ENCODE measurements around the gene WNT9B.

The WNT9B gene

DNA sequence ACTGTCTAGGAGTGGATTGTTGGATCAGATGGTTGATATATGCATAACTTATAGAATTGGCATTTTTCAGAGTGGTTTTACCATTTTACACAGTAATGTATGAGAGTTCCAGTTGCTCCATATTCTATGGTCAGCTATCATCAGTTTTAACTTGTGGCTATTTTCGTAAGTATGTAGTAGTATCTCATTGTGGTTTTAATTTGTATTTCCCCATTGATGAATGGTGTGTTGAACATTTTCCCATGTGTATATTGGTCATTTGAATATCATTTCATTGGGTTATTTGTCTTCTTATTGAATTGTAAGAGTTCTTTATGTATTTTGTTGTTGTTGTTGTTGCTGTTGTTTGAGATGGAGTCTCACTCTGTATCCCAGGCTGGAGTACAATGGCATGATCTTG is 6.2 kb downstream of the WNT9B start:
- DNase-seq = no peak

DNA sequence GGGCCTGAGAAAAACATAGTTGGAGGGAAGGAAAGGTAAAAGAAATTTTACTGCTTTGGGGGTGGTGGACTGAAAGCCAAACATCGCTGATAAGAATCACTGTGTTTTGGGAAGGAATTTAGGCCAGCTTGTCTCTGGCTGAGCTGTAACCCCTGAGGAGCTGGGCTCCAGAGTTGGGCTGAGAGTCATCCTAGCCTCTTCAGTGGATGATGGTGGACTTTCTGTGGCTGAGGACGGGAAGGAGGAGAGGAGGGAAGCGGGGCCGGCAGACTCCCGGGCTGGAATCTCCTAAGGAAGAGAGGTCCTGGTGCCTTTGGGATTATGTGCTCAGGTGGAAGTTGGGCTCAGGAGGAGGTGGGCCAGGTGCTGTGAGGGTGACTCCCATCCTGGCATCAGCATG is 8.6 kb downstream of the WNT9B start:
- DNase-seq = no peak

DNA sequence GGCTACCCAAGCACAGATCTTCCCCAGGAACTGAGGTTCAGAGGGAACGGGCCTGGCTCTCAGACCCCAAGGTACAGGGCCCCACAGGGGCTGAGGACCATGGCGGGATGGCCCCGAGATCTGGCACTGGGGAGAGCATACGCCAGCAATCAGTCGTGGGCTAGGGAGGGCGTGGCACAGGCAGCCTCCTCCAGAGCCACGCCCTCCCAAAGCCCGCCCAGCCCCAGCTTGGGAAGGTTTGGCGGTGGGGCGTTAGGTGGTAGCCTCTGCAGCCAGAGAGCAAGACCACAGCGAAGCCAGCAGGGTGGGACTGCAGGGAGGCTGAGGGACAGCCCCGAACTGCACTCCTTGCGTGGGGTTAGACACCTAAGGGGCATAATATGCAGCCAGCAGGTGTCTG is 11.6 kb downstream of the WNT9B start:
- DNase-seq = no peak

GRCh38 chr17:46863383-46864121 is 12.2 kb downstream of the WNT9B start:
- no peak for DNase-seq

GRCh38 chr17:46865100-46865499 is 13.7 kb downstream of the WNT9B start:
- DNase-seq = no peak

GRCh38 chr17:46866325-46866724 is 14.9 kb downstream of the WNT9B start:
- DNase-seq = no peak

- DNase-seq = no peak
Observed at GRCh38 chr17:46866747-46867146, 15.4 kb downstream of the WNT9B start.

GRCh38 chr17:46868689-46869187 is 17.4 kb downstream of the WNT9B start:
- no peak for DNase-seq

DNA sequence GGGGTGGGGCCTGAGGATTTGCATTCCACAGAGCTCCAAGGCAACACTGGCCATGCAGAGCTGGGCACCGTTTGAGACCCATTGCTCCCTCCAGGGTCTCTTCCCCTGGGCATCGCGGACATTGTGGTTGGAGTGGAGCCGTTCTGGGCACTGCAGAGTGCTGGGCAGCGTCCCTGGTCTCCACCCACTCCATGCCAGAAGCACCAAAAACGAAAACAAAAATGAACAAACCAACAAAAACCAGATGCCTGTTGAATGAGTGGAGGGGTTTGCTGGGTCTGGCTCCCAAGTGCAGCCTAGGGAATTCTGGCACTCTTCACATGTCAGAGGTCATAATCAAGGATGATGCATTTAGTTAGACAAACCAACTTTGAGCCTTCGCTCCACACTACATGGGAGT is 17.9 kb downstream of the WNT9B start:
- no peak for DNase-seq

DNA sequence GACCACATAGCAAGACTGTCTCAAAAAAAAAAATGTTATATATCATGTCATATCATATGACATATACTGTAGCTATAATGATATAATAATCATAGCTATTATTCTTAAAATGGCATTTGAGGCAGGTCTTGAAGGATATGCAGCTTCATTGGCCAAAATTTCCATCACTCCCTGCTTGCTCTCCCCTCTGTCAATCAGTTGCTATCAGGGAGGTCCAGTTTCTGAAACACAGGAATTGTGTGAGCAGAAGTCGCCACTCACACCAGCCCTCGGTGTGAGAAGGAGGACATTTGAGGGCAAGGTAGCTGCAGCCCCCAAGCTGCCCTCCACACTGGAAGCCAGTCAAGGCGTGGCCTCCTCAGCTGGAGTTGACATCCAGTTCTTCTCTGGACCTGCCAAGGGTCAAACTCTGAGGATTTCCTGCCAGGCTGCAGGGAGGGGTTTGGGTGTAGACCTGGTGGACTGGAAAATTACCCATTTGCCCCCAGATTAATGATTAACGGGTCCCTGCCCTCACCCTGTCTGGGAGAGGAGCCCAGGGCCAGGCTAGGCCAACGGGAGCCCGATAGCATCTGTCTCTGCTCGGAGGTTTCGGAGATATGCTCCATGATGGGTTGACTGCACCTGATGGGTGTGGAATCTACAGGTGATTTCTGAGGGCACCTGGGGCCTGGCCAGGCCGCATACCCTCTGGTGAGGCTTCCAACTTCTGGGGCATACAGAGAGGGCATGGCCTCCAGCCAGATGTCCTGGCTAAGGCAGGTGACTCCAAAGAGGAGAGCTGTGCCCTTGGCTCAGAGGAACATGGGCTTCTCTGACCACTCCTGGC is 18.8 kb downstream of the WNT9B start:
- no peak for DNase-seq

DNA sequence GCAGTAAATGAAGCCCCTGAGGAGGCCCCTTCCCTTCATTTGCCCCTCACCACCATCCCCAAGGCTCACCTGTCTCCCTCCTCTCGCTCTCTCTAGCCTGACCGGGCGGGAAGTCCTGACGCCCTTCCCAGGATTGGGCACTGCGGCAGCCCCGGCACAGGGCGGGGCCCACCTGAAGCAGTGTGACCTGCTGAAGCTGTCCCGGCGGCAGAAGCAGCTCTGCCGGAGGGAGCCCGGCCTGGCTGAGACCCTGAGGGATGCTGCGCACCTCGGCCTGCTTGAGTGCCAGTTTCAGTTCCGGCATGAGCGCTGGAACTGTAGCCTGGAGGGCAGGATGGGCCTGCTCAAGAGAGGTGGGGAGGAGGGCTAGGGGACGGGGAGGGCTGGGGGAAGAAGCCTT is 21.0 kb downstream of the WNT9B start:
- DNase-seq = no peak

GRCh38 chr17:46873941-46874645 is 22.7 kb downstream of the WNT9B start:
- DNase-seq = no peak

DNA sequence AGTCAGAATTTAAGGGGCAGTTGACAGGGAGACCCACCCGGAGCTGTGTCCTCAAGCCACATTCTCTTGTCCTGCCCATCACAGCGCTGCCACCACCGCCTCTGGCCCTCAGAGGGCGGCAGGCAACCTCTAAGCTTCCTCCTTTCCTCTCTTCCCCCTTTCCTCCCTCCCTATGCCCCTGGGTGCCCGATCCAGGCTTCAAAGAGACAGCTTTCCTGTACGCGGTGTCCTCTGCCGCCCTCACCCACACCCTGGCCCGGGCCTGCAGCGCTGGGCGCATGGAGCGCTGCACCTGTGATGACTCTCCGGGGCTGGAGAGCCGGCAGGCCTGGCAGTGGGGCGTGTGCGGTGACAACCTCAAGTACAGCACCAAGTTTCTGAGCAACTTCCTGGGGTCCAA is 23.5 kb downstream of the WNT9B start:
- DNase-seq = no peak

DNA sequence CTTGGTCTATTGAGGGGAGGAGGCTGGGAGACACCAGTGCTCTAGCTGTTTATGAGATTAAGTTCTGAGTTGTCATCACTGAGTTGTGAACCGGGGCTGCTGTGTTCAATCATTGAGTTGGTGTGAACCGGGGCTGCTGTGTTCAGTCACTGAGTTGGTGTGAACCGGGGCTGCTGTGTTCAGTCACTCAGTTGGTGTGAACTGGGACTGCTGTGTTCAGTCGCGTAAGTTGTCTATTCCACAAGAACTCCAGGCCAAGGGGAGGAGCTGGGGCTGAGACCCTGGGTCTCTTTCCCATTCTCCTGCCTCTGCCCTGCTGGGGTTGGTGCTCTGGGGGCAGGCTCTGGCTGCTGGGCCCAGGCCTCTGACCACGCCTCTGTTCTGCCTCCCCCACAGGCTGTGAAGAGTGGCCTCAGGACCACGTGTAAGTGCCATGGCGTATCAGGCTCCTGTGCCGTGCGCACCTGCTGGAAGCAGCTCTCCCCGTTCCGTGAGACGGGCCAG is 24.5 kb downstream of the WNT9B start:
- DNase-seq = no peak

DNA sequence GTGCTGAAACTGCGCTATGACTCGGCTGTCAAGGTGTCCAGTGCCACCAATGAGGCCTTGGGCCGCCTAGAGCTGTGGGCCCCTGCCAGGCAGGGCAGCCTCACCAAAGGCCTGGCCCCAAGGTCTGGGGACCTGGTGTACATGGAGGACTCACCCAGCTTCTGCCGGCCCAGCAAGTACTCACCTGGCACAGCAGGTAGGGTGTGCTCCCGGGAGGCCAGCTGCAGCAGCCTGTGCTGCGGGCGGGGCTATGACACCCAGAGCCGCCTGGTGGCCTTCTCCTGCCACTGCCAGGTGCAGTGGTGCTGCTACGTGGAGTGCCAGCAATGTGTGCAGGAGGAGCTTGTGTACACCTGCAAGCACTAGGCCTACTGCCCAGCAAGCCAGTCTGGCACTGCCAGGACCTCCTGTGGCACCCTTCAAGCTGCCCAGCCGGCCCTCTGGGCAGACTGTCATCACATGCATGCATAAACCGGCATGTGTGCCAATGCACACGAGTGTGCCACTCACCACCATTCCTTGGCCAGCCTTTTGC is 25.0 kb downstream of the WNT9B start:
- DNase-seq = peak in 1 of 2 donors; percentile 17

- DNase-seq = no peak
Observed at GRCh38 chr17:46876926-46877325, 25.5 kb downstream of the WNT9B start.

- DNase-seq = no peak
Observed at GRCh38 chr17:46877466-46877865, 26.1 kb downstream of the WNT9B start.

- no peak for DNase-seq
Observed at GRCh38 chr17:46878055-46878454, 26.7 kb downstream of the WNT9B start.

DNA sequence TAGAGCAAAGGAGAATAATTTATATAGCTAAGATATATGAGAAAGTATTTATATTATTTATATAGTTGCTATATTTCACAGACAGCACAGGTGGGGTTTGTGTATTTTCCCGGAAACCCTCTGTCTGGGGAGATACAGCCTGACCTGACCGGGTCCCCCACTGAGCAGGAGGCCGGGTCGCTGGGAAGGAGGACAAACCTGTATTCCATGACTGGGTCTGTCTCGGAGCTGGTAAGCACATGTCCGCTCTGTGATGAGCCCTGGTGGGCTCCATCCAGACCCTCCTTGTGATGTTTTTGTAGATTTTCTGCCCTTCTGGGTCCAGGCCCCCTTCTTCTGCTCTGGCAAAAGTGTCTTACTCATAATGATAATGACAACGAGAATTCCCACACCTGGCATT is 27.7 kb downstream of the WNT9B start:
- DNase-seq = no peak

- DNase-seq = no peak
Observed at GRCh38 chr17:46881015-46881414, 29.6 kb downstream of the WNT9B start.

GRCh38 chr17:46882666-46883065 is 31.3 kb downstream of the WNT9B start:
- no peak for DNase-seq

GRCh38 chr17:46883871-46884520 is 32.6 kb downstream of the WNT9B start:
- no peak for DNase-seq

DNA sequence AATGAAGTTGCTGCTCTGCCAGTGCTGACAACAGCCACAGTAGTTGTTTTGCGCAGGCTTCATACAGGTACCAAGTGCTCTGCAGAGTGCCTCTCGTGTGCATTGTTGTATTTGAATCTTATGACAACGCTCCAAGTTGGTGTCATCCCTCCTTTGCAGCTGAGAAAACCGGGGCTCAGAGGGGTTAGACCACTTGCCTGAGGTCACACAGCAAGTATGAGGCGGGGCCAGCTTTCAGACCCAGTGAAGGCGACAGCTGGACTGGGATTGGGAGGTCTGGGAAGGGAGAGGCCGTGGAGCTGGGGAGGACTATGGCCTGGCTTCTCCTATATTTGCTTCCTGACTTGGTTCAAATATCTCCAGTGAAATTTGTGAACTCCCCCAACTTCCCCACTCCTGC is 33.2 kb downstream of the WNT9B start:
- DNase-seq = no peak

All from stimulated activated CD4-positive, alpha-beta T cell treated with anti-CD3 and anti-CD28 coated beads, Interleukin-2, amount 100 ng/mL, for 24 hours (primary cell).